NCI-H146 (cell line): ENCODE results near the gene TCF4.

Experiments
- DNase-seq: peaks from one replicate; lab custom pipeline; 2025; lab: John Stamatoyannopoulos, UW

Gene TCF4

GRCh38 chr18:55588111-55588869, at the start of gene TCF4:
TCF4 (minus strand) TSS chr18:55588192; CDS start chr18:55587116, 1,076 bp downstream.
- DNase-seq: peak; percentile 91

- peak; percentile 13 for DNase-seq
Observed at GRCh38 chr18:55637204-55637603, 49.2 kb upstream of the TCF4 start.

- DNase-seq: no peak
Observed at GRCh38 chr18:55635439-55635838, 47.4 kb upstream of the TCF4 start.

GRCh38 chr18:55634545-55634944, 46.6 kb upstream of the TCF4 start:
- DNase-seq: no peak

GRCh38 chr18:55633032-55633431, 45.0 kb upstream of the TCF4 start:
- DNase-seq: no peak

GRCh38 chr18:55629133-55629532, 41.1 kb upstream of the TCF4 start:
- DNase-seq: no peak

- DNase-seq: no peak
Observed at GRCh38 chr18:55627007-55627406, 39.0 kb upstream of the TCF4 start.

GRCh38 chr18:55625901-55626300, 37.9 kb upstream of the TCF4 start:
- DNase-seq: no peak

- no peak for DNase-seq
Observed at GRCh38 chr18:55623626-55624025, 35.6 kb upstream of the TCF4 start.

GRCh38 chr18:55610506-55610905, 22.5 kb upstream of the TCF4 start:
- no peak for DNase-seq

- no peak for DNase-seq
Observed at GRCh38 chr18:55609160-55609825, 21.3 kb upstream of the TCF4 start.

- DNase-seq: no peak
Observed at GRCh38 chr18:55608497-55608896, 20.5 kb upstream of the TCF4 start.

- no peak for DNase-seq
Observed at GRCh38 chr18:55607773-55608172, 19.8 kb upstream of the TCF4 start.

GRCh38 chr18:55605733-55606338, 17.8 kb upstream of the TCF4 start:
- DNase-seq: no peak

- DNase-seq: no peak
Observed at GRCh38 chr18:55603775-55604174, 15.8 kb upstream of the TCF4 start.

- DNase-seq: no peak
Observed at GRCh38 chr18:55593888-55594287, 5.9 kb upstream of the TCF4 start.

- no peak for DNase-seq
Observed at GRCh38 chr18:55592572-55592971, 4.6 kb upstream of the TCF4 start.

GRCh38 chr18:55592106-55592505, 4.1 kb upstream of the TCF4 start:
- no peak for DNase-seq

- peak; percentile 100 for DNase-seq
Observed at GRCh38 chr18:55589625-55590291, 1.8 kb upstream of the TCF4 start.

GRCh38 chr18:55588870-55589595, 1.0 kb upstream of the TCF4 start:
- peak; percentile 51 for DNase-seq

- DNase-seq: peak; percentile 90
Observed at GRCh38 chr18:55587418-55588110, 428 bp downstream of the TCF4 start.
